ENCODE data around the gene RNF150.

GRCh38 chr4:141158219-141158618 is 24.9 kb upstream of the RNF150 start:
- TF ChIP-seq CTCF (IDR thresholded peaks at IDR 0.05) (no peak), POLR2A (IDR thresholded peaks at IDR 0.05) (no peak)
